HG03565 (cell line): ENCODE results near the gene STK32B.
"Not testable (repeated sequence)": the region's sequence is repeated elsewhere in the genome, so short reads cannot be mapped to it uniquely, and the experiment has no call there.

Experiments used
- ATAC-seq: cut with Tn5 transposase; IDR thresholded peaks from one replicate; pipeline ENCODE4 v1.9.1; 2021; ENCODE audit warnings: mild to moderate bottlenecking, moderate library complexity; ENCODE audit not compliant: unreplicated experiment

Gene STK32B

GRCh38 chr4:5066101-5066500, 14.8 kb downstream of the STK32B start:
- no peak for ATAC-seq

GRCh38 chr4:5066968-5067367, 15.7 kb downstream of the STK32B start:
- ATAC-seq, result not testable (repeated sequence)

DNA sequence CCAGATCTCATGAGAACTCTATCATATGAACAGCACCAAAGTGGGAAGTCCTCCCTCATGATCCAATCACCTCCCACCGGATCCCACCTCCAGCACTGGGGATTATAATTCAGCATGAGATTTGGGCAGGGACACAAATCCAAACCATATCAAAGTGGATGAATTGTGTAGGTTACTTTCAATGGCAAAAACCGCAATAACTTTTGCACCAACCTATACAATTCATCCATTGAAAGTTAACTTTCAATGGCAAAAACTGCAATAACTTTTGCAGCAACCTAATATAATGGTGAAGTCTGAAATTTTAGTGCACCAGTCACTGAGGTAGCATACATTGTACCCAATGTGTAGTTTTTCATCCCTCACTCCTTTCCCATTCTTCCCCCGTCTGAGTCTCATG, 16.6 kb downstream of the STK32B start:
- no peak for ATAC-seq

- no peak for ATAC-seq
These were observed 18.6 kb downstream of the STK32B start for GRCh38 chr4:5069901-5070300.

GRCh38 chr4:5072948-5073347, 21.7 kb downstream of the STK32B start:
- no peak for ATAC-seq

DNA sequence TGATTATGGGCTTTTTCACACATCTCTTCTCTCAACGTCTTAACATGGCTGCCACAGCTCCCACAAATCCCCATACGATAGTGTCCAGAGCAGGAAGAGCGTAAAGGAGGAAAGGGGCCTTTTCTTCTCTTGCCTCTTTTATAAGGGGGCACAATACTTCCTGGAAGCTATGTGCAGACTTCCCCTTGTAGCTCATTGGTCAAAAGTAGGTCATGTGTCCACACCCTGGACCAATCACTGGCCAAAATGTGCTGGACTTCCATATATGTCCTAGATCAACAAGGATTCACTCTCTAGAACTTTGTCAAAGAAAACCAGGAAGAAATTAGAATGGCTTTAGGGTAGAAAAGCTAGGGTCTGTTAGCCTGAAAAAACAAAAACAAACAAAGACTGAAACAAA, 26.7 kb downstream of the STK32B start:
- no peak for ATAC-seq

- no peak for ATAC-seq
These were observed 28.3 kb downstream of the STK32B start for GRCh38 chr4:5079581-5079980.

DNA sequence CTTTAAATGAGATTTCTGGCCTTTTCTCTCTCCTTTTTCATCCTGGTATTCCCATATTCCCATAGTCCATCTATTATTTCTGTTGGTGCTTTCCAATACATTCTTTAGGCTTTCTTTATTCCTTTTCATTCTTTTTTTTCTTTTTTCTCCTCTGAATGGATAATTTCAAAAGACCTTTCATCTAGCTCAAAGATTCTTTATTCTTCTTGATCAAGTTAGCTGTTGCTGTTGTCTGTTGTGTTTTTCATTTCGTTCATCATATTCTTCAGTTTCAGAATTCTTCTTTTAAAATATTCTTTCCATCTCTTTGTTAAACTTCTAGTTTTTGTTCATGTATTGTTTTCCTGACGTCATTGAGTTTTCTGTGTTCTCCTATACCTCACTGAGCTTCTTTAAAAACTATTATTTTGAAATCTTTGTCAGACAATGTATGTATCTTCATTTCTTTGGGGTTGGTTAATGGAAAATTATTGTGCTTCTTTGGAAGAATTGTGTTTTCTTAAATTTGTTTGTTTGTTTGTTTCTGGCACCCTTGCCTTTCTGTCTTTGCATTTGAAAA, 30.2 kb downstream of the STK32B start:
- no peak for ATAC-seq

DNA sequence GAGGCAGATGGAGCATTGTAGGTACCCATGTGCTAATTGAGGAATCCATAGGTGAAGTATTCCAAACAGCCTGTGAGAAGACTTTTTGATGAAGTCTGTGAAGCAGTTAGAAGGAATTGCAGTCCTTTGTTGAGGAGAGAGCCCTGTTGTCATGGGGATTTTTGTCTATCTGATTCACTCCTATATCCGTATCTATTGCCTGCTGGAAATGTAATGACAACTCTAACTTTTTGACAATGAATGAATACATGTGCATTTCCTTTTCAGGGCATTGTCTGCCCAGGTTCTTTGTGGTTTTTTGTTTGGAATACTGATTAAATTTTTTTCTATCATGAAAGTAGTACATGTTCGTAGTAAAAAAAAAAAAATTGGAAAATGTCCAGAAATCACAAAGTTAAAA, 31.1 kb downstream of the STK32B start:
- ATAC-seq, result no peak

GRCh38 chr4:5084911-5085475, 33.7 kb downstream of the STK32B start:
- no peak for ATAC-seq

DNA sequence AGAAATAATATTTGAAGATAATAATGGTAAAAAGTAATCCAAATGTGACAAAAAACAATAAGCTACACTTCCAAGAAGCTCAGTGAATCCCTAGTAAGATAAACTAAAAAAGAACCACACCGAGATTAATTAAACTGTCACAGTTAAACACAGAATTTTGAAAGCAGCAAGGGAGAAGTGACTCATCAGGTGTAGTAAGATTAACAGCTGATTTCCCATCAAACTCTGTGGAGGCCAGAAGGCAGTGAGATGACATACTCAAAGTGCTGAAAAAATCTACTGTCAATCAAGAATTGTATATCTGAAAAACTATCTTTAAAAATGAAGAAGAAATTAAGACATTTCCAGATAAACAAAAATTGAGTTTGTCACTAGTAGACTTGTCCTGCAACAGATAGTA, 35.3 kb downstream of the STK32B start:
- no peak for ATAC-seq

GRCh38 chr4:5096261-5096660, 45.0 kb downstream of the STK32B start:
- ATAC-seq, result no peak

GRCh38 chr4:5098176-5098575, 46.9 kb downstream of the STK32B start:
- ATAC-seq, result no peak

DNA sequence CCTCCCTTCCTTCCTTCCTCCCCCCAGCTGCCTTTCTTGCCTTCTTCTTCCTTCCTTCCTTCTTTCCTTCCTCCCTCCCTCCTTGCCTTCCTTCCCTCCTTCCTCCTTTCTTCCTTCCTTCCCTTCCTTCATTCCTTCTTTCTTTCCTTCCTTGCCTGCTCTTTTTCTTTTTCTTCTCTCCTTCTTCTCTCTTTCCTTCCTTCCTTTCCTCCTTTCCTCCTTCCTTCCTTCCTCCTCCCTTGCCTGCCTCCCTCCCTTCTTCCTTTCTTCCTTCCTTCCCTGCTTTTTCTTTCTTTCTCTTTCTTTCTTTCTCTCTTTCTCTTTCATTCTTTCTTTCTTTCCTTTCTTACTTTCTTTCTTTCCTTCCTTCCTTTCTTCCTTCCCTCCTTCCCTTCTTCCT, 49.1 kb downstream of the STK32B start:
- ATAC-seq, result no peak

DNA sequence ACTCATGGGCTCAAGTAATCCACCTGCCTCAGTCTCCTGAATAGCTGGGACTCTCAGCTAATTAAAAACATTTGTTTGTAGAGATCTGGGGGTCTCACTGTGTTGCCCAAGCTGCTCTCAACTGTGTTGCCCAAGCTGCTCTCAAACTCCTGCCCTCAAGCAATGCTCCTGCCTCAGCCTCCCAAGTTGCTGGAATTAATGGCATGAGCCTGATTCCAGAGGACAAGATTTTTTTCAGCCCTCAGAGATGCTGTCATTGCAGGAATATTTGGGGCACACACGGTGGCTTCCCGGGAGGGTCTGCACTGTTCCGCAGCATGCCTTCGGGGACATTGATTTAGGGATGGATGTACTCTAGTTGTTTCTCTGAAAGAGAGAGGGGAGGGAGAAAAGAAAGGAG, 49.7 kb downstream of the STK32B start:
- no peak for ATAC-seq

GRCh38 chr4:5101571-5101970, 50.3 kb downstream of the STK32B start:
- no peak for ATAC-seq

GRCh38 chr4:5110901-5111300, 59.6 kb downstream of the STK32B start:
- no peak for ATAC-seq

GRCh38 chr4:5112333-5113095, 61.2 kb downstream of the STK32B start:
- no peak for ATAC-seq

GRCh38 chr4:5114950-5115349, 63.7 kb downstream of the STK32B start:
- no peak for ATAC-seq

DNA sequence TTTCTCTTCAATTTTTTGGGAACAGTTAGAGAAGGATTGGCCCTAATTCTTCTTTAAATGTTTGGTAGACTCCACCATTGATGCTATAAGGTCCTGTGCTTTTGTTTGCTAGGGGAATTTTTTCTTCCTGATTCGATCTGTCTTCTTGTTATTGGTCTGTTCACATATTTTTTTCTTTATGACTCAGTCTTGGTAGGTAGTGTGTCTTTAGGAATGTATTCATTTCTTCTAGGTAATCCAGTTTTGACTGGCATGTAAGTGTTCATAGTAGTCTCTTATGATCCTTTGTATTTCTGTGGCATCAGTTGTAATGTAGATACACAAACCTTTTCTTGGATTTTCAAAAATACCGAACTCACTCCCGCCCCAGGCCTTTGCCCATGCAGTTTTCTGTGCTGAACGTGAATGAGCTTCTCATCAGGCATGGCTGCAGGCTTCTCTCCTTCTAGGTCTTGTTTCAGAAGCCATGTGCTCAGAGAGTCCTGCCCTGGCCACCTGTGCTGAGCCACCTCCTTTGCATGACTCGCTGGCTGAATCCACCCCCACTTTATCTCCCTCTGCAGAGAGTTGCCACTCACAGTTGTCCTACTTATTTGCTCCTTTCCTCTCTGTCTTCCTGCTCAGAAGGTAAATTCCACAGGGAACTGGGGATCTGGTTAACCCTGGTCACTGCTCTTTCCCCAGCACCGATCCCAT, 67.0 kb downstream of the STK32B start:
- ATAC-seq, result no peak

- no peak for ATAC-seq
These were observed 67.9 kb downstream of the STK32B start for GRCh38 chr4:5118994-5119835.
